Peyer's patch (tissue), 4 donors: ENCODE data around the gene ZNF235. TPM values are rescaled to one million over a fixed set of nuclear protein-coding genes. Genes with fewer than 3 reads are reported as not detected.
"Not testable (repeated sequence)": the region's sequence is repeated elsewhere in the genome, so short reads cannot be mapped to it uniquely, and the experiment has no call there.

Source experiments
- DNase-seq, 3 donors: peaks; one replicate each; pipeline ENCODE4 v3.0.0-alpha.2; 2017 to 2019
- H3K27ac ChIP-seq, 4 donors: fragments of 200-600 bp; sonication (generic); one replicate each; pipeline ENCODE4 v1.5.1; 2016 to 2019
- H3K27me3 ChIP-seq, 2 donors: fragments of 200-600 bp; sonication (generic); one replicate each; pipeline ENCODE4 v1.5.1; 2019
- H3K36me3 ChIP-seq, 3 donors: fragments of 200-600 bp; sonication (generic); one replicate each; pipeline ENCODE4 v1.5.1; 2016 to 2019
- H3K4me1 ChIP-seq, 4 donors: fragments of 200-600 bp; sonication (generic); one replicate each; pipeline ENCODE4 v1.5.1; 2016 to 2019
- H3K4me3 ChIP-seq, 4 donors: fragments of 200-600 bp; sonication (generic); 1 replicate in 3 of 4; 2 replicates in 1 of 4; pipeline ENCODE4 v1.5.1; 2016 to 2019; ENCODE audit warnings: mild to moderate bottlenecking in 1 of 4
- H3K9me3 ChIP-seq, 4 donors: fragments of 200-600 bp; sonication (generic); one replicate each; pipeline ENCODE4 v1.5.1; 2016 to 2019; ENCODE audit warnings: mild to moderate bottlenecking in 1 of 4
- POLR2A ChIP-seq, 2 donors: fragments of 450-650 bp; IDR thresholded peaks; one replicate each; pipeline ENCODE4 v1.5.1; 2017; ENCODE audit warnings: antibody characterized with exemption in 2 of 2, mild to moderate bottlenecking in 2 of 2, moderate library complexity in 2 of 2
- small RNA-seq, 2 donors: library from RNA; depleted of rRNA; stranded (forward); fragments of <200 nt; gene quantifications; one replicate each; pipeline ENCODE3, GENCODE V24; 2016
- total RNA-seq, 4 donors: library from RNA; depleted of rRNA; stranded (reverse); fragments of >200 nt; gene quantifications; one replicate each; pipeline ENCODE4 v1.1.0, GENCODE V29; 2016
- TF ChIP-seq, protein P1 (sequence below), 6 experiments: fragments of 450-650 bp in 4 of 6; fragments of 200-600 bp in 2 of 6; sonication (generic) in 1 of 6; IDR thresholded peaks; one replicate each; pipeline ENCODE4 v1.5.1; 2017 to 2019; ENCODE audit warnings: antibody characterized with exemption in 6 of 6, mild to moderate bottlenecking in 3 of 6, moderate library complexity in 1 of 6

The ZNF235 gene
- total RNA-seq, 4 donors from 2014 or later, result 7.4 to 11.0 (median 9.3) TPM

GRCh38 chr19:44258136-44258535, 46.7 kb downstream of the ZNF235 start:
- DNase-seq, result no peak

GRCh38 chr19:44255705-44256411, 49.0 kb downstream of the ZNF235 start:
- H3K4me3 ChIP-seq, result no peak overlapping the region
- H3K27me3 ChIP-seq, result no peaks in the 10 kb centered on the region
- H3K4me1 ChIP-seq, result no peaks in the 10 kb centered on the region
- peaks cover 0 to 48% (median 8%) of the 10 kb centered on the region in 4 donors for H3K9me3 ChIP-seq
- DNase-seq, result no peak
- no peak for TF ChIP-seq POLR2A (IDR thresholded peaks at IDR 0.05)
- TF ChIP-seq, protein P1, sequence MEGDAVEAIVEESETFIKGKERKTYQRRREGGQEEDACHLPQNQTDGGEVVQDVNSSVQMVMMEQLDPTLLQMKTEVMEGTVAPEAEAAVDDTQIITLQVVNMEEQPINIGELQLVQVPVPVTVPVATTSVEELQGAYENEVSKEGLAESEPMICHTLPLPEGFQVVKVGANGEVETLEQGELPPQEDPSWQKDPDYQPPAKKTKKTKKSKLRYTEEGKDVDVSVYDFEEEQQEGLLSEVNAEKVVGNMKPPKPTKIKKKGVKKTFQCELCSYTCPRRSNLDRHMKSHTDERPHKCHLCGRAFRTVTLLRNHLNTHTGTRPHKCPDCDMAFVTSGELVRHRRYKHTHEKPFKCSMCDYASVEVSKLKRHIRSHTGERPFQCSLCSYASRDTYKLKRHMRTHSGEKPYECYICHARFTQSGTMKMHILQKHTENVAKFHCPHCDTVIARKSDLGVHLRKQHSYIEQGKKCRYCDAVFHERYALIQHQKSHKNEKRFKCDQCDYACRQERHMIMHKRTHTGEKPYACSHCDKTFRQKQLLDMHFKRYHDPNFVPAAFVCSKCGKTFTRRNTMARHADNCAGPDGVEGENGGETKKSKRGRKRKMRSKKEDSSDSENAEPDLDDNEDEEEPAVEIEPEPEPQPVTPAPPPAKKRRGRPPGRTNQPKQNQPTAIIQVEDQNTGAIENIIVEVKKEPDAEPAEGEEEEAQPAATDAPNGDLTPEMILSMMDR (IDR thresholded peaks at IDR 0.05), result no peak
- no peak overlapping the region for H3K27ac ChIP-seq
- H3K36me3 ChIP-seq, result no peaks in the 10 kb centered on the region

More at GRCh38 chr19:44258136-44258535, 46.7 kb downstream of the ZNF235 start:
- no peaks in the 10 kb centered on the region for H3K27me3 ChIP-seq
- no peaks in the 10 kb centered on the region for H3K4me1 ChIP-seq
- no peak overlapping the region for H3K4me3 ChIP-seq
- TF ChIP-seq POLR2A (IDR thresholded peaks at IDR 0.05), result no peak
- TF ChIP-seq, protein P1 (IDR thresholded peaks at IDR 0.05), result no peak
- peaks cover 0 to 43% (median 8%) of the 10 kb centered on the region in 4 donors for H3K9me3 ChIP-seq
- H3K36me3 ChIP-seq, result no peaks in the 10 kb centered on the region
- no peak overlapping the region for H3K27ac ChIP-seq

- H3K9me3 ChIP-seq, result peaks cover 0 to 56% (median 7%) of the 10 kb centered on the region in 4 donors
- no peak overlapping the region for H3K27ac ChIP-seq
- TF ChIP-seq, protein P1 (IDR thresholded peaks at IDR 0.05), result no peak
- no peaks in the 10 kb centered on the region for H3K27me3 ChIP-seq
- no peaks in the 10 kb centered on the region for H3K4me1 ChIP-seq
- DNase-seq, result no peak
- no peak overlapping the region for H3K4me3 ChIP-seq
- no peaks in the 10 kb centered on the region for H3K36me3 ChIP-seq
These were observed 50.3 kb downstream of the ZNF235 start for GRCh38 chr19:44254496-44254895.

DNA sequence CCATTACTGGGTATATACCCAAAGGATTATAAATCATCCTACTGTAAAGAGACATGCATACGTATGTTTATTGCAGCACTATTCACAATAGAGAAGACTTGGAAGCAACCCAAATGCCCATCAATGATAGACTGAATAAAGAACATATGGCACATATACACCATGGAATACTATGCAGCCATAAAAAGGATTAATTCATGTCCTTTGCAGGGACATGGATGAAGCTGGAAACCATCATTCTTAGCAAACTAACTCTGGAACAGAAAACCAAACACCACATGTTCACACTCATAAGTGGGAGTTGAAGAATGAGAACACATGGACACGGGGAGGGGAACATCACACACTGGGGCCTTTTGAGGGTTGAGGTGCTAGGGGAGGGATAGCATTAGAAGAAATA, 51.4 kb downstream of the ZNF235 start:
- not testable (repeated sequence) for H3K27me3 ChIP-seq, DNase-seq, H3K27ac ChIP-seq, H3K4me1 ChIP-seq, H3K4me3 ChIP-seq, H3K36me3 ChIP-seq
- H3K9me3 ChIP-seq, result peaks cover 0 to 62% (median 9%) of the 10 kb centered on the region in 4 donors

GRCh38 chr19:44252332-44252731, 52.5 kb downstream of the ZNF235 start:
- not testable (repeated sequence) for DNase-seq, H3K27ac ChIP-seq, H3K4me3 ChIP-seq, H3K4me1 ChIP-seq, H3K36me3 ChIP-seq, H3K27me3 ChIP-seq
- H3K9me3 ChIP-seq, result peaks cover 0 to 72% (median 9%) of the 10 kb centered on the region in 4 donors

DNA sequence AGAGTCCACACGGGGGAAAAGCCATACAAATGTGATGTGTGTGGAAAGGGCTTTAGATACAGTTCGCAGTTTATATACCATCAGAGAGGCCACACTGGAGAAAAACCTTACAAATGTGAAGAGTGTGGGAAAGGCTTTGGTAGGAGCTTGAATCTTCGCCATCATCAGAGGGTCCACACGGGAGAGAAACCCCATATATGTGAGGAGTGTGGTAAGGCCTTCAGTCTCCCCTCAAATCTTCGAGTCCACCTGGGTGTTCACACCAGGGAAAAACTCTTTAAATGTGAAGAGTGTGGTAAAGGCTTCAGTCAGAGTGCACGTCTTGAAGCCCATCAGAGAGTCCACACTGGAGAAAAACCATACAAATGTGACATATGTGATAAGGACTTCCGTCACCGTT, 68.4 kb downstream of the ZNF235 start:
- Histone ChIP-seq H3K9me3 (peaks cover 0 to 68% (median 10%) of the 10 kb centered on the region in 4 donors), H3K27ac (no peak overlapping the region), H3K4me1 (no peaks in the 10 kb centered on the region), H3K27me3 (no peaks in the 10 kb centered on the region), H3K36me3 (peaks cover 0 to 56% (median 15%) of the 10 kb centered on the region in 3 donors), H3K4me3 (no peak overlapping the region)
- TF ChIP-seq, protein P1 (IDR thresholded peaks at IDR 0.05), result no peak
- no peak for TF ChIP-seq POLR2A (IDR thresholded peaks at IDR 0.05)
- no peak for DNase-seq

Small RNA genes within 50 kb of the gene (small RNA-seq; reads per million reads assigned to genes)
- 0 reads per million in 2 donors for gene NDUFA3P1

Other genes starting within 250 kb of the ZNF235 start
- 1 to 10 TPM; 1.6 to 2.9 (median 2.6) TPM for gene ZNF284, start 232.9 kb downstream of the ZNF235 start, total RNA-seq
- gene ZNF224, start 210.7 kb downstream of the ZNF235 start, total RNA-seq, result 10 to 100 TPM; 29.8 to 60.5 (median 48.5) TPM
- gene ZNF225, start 191.6 kb downstream of the ZNF235 start, total RNA-seq, result 10 to 100 TPM in 1 of 4 donors, 1 to 10 TPM in 3; 3.3 to 14.0 (median 5.1) TPM
- 10 to 100 TPM in 2 of 4 donors, 1 to 10 TPM in 2; 4.2 to 14.9 (median 10.3) TPM for gene ZNF234, start 163.5 kb downstream of the ZNF235 start, total RNA-seq
- 10 to 100 TPM; 21.3 to 25.6 (median 23.2) TPM for gene ZNF226, start 139.9 kb downstream of the ZNF235 start, total RNA-seq
- gene ZNF227, start 92.5 kb downstream of the ZNF235 start, total RNA-seq, result 10 to 100 TPM in 3 of 4 donors, 1 to 10 TPM in 1; 9.9 to 18.2 (median 14.2) TPM
- gene ZNF233, start 45.1 kb downstream of the ZNF235 start, total RNA-seq, result 1 to 10 TPM; 1.2 to 2.5 (median 1.6) TPM
- 1 to 10 TPM; 2.6 to 9.1 (median 6.3) TPM for gene ZNF112, start 51.7 kb upstream of the ZNF235 start, total RNA-seq
- gene ZNF285, start 96.6 kb upstream of the ZNF235 start, total RNA-seq, result 1 to 10 TPM in 1 of 4 donors, under 1 TPM in 2, not detected in 1; 0.18 to 5.6 (median 0.47) TPM
- 1 to 10 TPM in 1 of 4 donors, under 1 TPM in 3; 0.53 to 3.8 (median 0.68) TPM for gene ZNF229, start 143.4 kb upstream of the ZNF235 start, total RNA-seq
- gene ZNF180, start 195.5 kb upstream of the ZNF235 start, total RNA-seq, result 10 to 100 TPM in 3 of 4 donors, 1 to 10 TPM in 1; 7.8 to 28.1 (median 15.1) TPM
- gene CEACAM20, start 224.7 kb upstream of the ZNF235 start, total RNA-seq, result 100 to 1,000 TPM in 3 of 4 donors, 1 to 10 TPM in 1; 5.0 to 490 (median 163) TPM